ENCODE measurements around the gene PROX1.

GRCh38 chr1:213980906-213981305 lies 6.9 kb upstream of the PROX1 start:
- TF ChIP-seq, protein P1, sequence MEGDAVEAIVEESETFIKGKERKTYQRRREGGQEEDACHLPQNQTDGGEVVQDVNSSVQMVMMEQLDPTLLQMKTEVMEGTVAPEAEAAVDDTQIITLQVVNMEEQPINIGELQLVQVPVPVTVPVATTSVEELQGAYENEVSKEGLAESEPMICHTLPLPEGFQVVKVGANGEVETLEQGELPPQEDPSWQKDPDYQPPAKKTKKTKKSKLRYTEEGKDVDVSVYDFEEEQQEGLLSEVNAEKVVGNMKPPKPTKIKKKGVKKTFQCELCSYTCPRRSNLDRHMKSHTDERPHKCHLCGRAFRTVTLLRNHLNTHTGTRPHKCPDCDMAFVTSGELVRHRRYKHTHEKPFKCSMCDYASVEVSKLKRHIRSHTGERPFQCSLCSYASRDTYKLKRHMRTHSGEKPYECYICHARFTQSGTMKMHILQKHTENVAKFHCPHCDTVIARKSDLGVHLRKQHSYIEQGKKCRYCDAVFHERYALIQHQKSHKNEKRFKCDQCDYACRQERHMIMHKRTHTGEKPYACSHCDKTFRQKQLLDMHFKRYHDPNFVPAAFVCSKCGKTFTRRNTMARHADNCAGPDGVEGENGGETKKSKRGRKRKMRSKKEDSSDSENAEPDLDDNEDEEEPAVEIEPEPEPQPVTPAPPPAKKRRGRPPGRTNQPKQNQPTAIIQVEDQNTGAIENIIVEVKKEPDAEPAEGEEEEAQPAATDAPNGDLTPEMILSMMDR (IDR thresholded peaks at IDR 0.05): no peak
- TF ChIP-seq POLR2AphosphoS5 (IDR thresholded peaks at IDR 0.05) (no peak), POLR2A (IDR thresholded peaks at IDR 0.05) (no peak), EP300 (IDR thresholded peaks at IDR 0.05) (no peak)
